ENCODE data around the gene CNOT6.

CNOT6 gene

GRCh38 chr5:180625125-180625790 lies 131.1 kb downstream of the CNOT6 start:
- no peak for DNase-seq

- no peak for DNase-seq
Observed at GRCh38 chr5:180625791-180626660, 131.8 kb downstream of the CNOT6 start.

GRCh38 chr5:180626661-180627385 lies 132.6 kb downstream of the CNOT6 start:
- DNase-seq, result no peak

GRCh38 chr5:180627386-180628120 lies 133.4 kb downstream of the CNOT6 start:
- DNase-seq, result no peak

Measured in midbrain (tissue), 1 donor.